GM19238 (cell line): ENCODE measurements around the gene RPTOR.
A peak's percentile ranks its signal among the peaks of the same experiment; 100 is the strongest.

Experiments
- DNase-seq: peaks from one replicate; pipeline ENCODE4 v3.0.0; 2011; ENCODE audit warnings: low spot score; ENCODE audit not compliant: insufficient read length

The RPTOR gene

DNA sequence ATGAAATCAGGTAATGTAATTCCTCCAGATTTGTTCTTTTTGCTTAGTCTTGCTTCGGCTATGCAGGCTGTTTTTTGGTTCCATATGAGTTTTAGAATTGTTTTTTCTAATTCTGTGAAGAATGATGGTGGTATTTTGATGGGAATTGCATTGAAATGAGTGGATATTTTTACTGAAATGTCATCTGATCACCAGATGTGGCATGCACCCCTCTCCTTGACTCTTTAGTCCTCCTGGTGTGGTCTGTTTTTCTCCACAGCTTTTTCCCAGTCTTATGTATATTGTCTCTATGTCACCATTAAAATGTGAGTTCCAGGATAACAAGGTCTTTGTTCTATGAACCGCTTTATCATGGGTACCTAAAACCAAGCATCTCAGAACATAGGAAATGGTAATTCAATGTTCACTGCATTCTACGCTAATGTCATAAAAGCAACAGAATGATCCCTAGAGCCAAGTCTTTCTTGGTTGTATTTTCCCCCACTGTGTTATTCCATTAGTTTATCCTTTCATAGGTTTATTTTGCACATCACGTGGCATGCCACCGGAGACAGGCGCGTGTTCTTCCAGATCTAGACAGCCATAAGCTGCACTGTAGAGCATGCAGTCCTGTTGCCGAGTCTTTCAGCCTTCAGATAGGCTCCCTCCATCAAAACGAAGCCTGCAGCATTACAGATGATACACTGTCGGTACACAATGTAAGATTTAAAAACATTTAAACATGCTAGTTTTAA, 172.5 kb downstream of the RPTOR start:
- DNase-seq: no peak

DNA sequence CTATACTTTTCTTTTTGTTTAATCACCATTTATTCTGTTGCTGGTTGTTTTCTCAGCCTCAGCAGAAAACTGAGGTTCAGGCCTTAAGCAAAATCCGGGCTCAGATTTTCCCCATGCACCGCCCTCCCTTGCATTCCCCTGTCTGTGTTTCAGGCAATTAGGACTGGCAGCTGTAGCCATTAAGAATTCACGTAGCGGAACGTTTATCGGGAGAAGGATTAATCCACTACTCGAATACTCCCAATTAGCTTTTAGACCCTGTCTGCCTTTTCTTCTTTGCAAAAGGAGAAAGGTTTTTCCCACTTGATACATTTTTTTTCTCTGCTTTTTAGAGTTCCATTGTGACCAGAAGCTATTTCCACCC, 173.1 kb downstream of the RPTOR start:
- no peak for DNase-seq

DNA sequence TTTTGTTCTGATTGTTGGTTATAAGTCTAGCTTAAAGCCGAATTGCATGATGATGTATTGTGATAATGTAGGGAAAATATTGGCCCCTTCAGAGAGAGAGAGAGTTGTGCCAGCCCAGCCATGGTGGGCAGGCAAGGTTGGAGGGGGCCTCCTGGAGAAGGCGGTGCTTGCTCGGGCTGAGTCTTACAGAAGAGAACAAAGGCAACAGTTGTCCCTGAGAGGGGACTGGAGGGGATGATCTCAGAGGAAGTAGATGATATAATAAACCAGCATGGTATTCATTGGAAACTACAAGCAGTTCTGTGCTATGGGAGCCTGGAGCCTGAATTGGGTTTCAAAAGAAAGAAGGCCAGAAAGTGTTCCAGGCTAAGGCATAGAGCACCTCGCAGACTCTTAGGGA, 173.8 kb downstream of the RPTOR start:
- DNase-seq: no peak

DNA sequence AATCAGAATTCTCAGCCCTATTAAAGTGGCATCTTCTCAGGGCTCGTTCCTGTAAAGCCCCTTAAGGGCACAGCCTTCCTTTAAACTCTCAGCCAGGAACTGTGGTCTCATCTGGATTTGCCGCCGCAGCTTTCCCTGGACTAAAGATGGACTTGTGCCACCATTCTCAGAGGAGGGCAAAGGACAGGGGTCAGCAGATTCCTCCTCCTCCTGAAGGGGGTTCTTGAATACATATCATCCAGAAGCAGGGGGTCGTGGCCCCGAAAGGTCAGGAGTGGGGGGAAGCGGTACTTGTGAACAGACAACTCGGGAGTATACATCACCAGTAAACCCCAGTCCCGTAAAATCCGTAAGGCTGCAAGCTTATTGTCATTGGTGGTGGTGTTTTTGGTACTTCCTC, 174.8 kb downstream of the RPTOR start:
- DNase-seq: no peak

DNA sequence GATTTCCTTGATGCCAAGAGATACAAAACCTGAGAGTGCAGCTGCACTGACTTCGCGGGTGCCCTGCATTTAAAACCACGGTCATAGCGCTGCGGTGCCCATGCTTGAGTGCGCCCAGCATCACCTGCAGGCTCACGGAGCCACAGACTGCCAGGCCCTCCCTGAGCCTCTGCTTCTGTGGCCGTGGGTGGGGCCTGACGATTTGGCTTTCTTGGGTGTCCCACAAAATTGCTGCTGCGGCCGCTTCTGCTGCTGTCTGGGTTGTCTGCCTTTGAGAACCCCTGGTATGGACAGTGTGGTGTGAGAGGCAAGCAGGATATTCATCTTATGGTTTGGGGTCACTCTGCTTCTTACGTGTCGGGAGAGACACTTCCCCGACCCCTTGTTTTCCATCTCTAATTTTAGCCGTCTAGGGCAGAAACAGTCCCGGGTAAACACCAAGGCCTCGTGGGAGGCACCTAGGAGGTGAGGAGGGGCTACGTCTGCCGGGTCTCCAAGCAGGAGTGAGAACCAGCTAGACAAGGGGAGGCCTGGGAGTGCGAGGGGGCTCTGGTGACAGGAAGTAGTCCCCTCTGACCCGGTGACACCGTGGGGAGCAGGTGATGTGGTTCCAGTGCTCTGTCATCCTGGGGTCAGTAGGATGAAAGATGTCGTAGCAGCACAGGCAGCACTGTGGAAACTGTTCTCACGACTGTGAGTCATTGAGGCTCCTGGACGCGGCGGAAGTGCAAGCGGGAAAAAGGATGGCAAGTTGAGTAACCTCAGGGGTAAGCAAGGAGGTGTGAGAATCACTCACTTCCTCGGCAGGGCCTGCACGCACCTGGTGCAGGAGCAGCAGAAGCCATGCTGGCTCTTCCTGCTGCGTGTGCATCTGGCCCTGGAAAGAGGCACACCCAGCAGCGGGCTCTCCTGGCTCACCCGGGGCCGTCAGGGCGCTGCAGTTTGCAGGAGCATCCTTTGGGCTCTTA, 176.3 kb downstream of the RPTOR start:
- no peak for DNase-seq

DNA sequence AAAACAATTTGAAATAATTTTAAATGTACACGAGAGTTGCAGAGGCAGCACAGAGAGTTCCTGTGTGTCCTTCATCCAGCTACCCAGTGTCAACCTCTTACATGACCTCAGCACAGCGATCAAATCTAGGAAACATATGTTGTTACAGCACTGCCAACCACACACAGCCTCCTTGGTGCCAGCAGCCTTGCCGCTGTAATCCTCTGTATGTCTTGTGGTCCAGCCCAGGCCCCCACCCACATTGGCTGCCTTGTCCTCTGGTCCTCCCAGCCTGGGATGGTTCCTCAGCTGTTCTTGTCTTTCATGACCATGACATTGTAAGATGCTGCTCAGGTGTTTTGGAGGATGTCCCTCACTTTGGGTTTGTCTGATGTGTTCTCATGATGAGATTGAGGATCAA, 178.0 kb downstream of the RPTOR start:
- DNase-seq: no peak

DNA sequence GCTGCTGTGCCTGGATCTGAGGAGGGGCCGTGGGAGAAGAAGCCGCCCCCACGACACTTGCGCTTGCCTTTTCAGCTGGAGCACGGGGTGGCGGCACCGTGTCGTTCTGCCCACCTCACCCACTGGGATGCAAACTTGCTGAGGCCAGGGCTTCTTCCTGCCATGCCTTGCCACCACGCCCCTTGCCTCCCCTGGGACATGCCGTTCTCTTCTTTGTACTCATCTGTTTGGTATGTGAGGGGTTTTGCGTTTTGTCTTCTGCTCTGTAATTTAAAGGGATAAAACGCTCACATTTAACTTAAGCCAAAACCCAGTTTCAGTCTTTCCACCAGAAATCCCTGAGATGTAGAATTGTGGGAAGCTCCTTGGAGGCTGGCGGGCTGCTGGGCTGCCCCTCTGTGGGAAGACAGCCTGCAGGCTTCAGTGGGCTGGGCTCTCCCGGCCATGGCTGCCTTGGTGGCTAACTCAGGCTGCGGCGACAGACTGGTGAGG, 180.2 kb downstream of the RPTOR start:
- DNase-seq: no peak

DNA sequence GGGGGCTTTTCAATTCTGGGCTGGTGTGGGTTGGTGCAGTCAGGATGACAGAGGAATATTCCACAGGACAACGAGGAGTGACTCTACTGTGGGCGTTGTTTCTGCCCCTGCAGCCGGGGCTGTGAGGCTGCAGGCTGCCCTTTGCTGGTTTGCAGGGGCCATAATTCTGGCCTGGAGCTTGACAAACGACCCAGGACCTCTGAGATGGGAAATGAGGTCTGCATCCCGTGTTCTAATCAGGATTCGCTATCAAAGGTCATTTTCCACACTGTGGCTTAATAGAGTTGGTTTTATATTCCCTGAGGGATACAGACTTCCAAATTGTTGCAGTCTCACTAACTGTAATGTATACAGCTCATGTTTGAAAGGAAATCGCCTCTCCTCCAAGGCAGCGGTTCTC, 180.9 kb downstream of the RPTOR start:
- DNase-seq: no peak

DNA sequence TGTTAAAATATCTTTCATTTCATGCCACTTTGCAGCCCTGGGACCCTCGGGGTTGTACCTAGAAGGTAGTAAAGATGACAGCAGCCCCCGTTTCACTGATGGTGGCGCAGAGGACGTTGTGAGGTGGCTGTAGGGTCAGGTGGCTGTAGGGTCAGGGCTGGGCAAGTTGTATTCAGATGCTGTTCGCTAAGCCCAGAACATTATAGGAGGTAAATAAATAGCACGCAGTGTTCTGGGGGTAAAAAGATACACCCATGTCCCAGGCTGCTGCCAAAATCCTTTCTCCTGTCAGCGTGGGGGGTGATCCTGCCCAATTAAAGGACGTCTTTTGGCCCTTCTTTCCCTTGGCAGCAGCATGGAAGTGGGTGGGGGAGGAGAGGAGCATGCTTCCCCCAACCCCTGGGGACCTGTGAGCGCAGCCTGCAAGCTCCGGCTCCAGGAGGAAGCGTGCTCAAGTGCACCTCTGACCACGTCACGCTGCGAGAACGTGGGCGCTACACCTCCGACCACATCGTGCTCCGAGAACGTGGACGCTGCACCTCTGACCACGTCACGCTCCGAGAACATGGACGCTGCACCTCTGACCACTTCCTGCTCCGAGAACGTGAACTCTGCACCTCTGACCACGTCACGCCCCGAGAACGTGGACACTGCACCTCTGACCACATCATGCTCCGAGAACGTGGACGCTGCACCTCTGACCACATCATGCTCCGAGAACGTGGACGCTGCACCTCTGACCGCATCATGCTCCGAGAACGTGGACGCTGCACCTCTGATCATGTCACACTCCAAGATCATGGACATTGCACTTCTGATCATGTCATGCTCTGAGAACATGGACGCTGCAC, 182.1 kb downstream of the RPTOR start:
- no peak for DNase-seq

DNA sequence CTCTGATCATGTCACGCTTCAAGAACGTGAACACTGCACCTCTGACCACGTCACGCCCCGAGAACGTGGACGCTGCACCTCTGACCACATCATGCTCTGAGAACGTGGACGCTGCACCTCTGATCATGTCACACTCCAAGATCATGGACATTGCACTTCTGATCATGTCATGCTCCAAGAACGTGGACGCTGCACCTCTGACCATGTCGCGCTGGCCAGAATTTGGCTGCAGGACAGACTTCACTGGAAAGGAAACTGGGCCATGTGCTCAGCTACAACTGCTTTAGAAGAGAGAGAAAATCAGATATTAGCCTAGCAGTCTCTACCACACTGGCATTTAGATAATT, 182.7 kb downstream of the RPTOR start:
- no peak for DNase-seq

DNA sequence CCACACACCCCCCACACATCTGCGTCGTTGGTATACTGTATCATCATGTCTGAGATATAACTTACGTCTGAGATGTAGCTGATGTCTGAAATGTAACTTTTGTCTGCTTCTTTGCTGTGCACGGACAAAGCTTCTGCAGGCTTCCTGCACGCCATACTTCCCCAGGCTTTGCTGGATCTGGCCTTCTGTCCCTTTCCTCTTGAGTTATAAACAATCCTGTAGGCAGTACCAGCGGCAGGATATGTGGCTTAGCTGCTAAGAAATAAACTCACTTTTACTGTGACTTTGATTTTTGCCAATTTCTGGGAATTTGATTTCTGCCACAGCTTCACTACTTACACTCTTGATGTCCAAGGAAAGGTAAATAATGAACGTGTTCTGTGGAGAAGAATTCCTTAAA, 184.4 kb downstream of the RPTOR start:
- no peak for DNase-seq

DNA sequence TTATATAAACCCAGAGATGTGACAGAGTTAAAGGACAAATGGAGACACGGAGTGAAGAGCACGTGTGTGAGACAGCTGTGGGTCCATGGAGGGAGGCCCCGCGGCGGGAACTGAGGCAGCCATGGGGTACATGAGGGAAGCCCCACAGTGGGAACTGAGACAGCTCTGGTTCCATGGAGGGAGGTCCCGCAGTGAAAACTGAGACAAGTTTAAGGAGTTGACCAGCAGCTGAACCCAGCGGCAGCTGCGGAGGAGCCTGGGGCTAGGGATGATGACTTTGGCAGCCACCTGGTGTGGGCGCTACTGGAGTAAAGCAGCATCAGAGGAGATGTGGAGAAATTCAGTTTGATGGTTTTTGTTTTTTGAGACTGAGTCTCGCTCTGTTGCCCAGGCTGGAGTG, 185.1 kb downstream of the RPTOR start:
- DNase-seq: no peak

DNA sequence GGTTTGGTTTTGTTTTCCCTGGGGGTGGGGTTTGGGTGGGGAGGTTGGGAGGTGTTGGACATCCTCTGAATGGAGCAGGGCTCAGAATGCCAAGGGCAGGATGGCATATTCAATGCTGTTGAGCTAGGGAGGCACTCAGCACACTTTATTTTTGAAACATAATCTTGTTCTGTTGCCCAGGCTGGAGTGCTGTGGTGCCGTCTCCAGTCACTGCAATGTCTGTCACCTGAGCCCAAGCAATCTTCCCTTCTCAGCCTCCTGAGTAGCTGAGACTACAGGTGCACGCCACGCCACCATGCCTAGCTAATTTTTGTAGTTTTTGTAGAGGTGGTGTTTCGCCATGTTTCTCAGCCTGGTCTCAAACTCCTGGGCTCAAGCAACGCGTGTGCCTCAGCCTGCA, 186.1 kb downstream of the RPTOR start:
- DNase-seq: no peak

DNA sequence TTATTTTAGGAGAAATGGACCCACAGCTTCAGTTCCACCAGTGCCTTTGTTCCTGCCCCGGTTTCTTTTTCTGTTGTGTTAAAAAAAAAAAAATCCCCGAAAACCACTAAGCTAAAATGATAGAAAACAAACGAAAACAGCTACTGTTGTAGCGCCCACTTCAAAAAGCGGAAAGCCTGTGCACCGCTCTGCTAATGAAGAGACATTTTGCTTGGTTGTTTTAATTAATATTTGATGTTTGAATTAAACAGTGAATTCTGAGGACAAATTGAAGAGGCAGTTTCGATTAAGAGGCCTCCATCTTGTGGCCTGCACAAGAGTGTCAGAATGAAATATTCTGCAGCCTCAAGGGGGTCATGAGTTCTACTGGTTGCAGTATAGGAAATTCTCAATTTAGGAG, 186.7 kb downstream of the RPTOR start:
- no peak for DNase-seq

DNA sequence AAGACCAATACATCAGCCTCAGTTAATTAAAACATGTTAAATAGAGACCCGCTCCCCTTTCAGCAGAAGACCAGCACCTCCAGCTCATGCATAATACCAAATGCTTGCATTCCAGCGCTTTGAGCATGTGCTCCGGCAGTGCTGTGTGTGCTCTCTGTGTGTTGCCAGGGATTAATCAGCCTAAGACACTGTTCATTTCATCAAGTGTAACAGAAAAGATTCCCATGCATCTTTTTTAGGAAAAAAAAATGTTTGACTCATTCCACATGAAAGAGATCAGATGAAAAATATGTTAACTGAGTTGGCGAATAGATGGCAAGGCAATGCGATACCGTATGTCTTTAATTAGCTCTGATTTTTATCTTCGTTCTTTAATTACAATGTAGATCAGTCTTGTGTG, 187.6 kb downstream of the RPTOR start:
- no peak for DNase-seq

DNA sequence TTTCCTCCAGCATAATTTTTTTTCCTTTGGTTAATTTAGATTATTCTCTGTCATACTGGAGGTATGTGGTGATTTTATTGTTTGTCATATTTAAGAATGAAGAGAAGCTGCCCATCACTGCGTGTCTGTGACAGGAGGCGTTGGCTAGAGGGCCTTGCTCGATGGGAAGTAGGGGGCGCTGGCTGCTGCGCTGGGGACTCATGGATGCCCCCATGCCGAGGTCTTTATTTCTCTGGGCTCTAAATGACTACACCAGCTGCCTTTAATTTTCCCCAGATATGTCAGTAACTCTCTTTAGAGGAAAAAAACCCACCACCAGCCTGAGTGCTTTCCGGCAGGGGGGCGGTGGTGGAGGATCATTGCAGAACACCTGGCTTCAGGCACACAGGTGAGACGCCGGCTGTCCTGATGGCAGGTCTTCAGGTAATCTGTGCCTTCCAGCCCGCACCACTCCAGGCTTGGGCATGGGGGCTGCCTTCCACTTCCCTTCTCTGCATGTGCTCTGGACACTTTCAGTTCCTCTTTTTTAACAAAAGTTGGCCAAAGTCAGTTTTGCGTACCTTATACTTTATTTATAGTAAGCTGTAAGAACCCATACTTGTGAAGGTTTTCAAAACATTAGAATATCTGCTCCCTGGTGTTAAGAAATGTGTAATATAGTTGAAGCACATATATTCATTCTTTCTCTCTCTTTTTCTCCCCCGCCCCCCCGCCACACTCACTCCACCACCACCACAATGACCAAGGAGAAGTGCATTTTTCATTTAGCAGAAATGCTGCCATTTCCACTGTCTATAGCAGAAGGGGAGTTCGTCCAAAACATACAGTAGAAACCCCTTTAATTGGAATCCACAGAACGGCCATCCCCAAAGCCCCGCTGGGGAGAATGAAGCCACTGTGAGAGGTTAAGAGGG, 192.7 kb downstream of the RPTOR start:
- peak; percentile 75 for DNase-seq

DNA sequence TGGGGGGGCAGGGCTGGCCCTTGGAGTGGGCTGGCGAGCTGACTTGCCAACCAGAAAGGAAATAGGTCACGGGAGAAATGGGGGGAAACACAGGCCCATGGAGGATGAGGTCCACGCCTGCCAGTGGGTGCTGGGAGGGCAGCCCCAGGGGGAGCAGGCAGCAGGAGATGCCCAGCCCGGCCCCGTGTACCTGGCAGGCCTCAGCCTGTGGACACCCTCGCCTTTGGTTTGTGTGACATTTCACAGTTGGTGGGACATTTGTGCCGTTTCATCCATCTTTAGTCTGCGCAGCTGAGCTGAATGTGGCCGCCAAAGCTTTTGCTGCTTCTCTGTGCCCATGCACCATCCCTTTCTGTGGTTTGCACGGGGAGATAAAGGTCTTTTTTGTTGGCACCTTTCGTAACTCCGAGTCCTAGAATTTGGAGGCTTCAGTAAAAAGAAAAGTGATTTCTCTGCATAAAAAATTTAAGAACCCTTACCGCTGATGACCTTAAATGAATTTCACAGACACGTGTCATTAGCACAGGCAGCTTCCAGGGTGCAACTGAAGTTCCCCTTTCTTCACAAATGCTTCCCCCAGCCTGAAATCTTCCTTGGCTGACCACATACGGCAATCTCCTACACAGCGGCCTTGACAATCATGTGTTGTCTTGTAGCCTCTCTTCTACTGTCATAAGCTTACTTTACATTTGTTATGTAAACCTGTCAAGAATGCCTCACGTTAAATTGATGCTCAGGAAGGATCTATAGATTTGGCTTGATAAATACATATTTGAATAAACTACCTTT, 193.6 kb downstream of the RPTOR start:
- peak; percentile 29 for DNase-seq

DNA sequence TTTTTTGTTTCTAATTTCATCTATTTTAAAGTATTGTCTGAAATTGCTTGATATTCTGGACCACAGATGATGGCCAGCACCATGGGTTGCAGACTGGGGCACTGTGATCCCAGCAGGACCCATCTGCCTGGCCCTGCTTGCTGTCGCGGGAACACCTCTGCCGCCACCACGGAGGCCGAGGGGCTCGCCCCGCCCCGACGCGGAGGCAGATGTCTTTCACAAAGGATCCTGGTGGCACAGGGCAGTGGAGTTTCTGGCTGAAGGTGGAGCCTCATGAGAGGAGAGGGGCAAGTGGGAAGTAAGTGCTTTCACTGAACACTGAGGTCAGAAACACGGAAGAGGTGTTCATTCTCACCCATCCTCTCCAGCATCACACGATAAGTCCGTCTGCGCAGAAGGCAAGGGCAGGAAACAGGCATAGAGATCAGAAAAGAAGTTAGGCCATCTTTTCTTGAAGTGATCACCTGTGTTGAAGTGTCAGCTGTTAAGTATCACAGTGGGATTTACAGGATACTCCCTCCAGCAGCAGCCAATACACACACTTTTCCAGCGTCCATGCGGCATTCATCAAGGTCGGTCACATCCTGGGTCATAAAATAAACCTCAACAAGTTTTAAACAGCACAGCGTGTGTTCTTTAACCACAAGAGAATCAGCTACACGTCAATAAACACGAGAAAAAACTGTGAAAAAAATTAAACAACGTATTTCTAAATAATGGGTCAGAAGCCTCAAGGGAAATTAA, 194.5 kb downstream of the RPTOR start:
- DNase-seq: no peak

DNA sequence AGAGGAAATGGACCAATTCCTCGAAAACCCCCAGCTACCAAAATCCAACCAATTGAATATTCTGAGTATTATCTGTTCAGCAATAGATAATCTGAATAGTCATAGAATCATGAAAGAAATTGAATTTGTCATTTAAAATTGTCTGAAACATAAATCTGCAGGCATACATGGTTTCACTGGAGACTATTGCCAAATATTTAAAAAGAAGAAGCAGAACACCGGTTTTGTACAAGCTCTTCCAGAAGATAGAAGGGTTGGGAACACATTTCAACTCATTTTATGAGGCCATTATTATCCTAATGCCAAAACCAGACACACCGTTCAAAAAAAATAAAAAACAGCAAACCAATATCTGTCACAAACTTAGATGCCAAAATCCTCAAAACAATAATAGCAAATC, 195.5 kb downstream of the RPTOR start:
- DNase-seq: no peak
